Activated CD8-positive, alpha-beta memory T cell treated with anti-CD3 and anti-CD28 coated beads, Interleukin-2, amount 50 U/mL, for 4 hours (primary cell): ENCODE measurements around the gene SREBF2.

Experiments
- DNase-seq: peaks from one replicate; pipeline ENCODE4 v3.0.0-alpha.2; 2020

Gene SREBF2

GRCh38 chr22:41832553-41833368 lies at the start of gene SREBF2:
SREBF2 (plus strand) TSS chr22:41833105; CDS start chr22:41833271, 166 bp downstream.
- DNase-seq = peak; percentile 99

- DNase-seq = no peak
Measured at GRCh38 chr22:41787331-41787730, 45.6 kb upstream of the SREBF2 start.

GRCh38 chr22:41793871-41794270 lies 39.0 kb upstream of the SREBF2 start:
- no peak for DNase-seq

- no peak for DNase-seq
Measured at GRCh38 chr22:41798736-41799135, 34.2 kb upstream of the SREBF2 start.

GRCh38 chr22:41799486-41800347 lies 33.2 kb upstream of the SREBF2 start:
- DNase-seq = no peak

- DNase-seq = peak; percentile 90
Measured at GRCh38 chr22:41800348-41801146, 32.4 kb upstream of the SREBF2 start, which contains the start of gene CCDC134. CCDC134 (plus strand) TSS chr22:41800679; CDS start chr22:41808891, 8,212 bp downstream.

- DNase-seq = no peak
Measured at GRCh38 chr22:41801147-41801819, 31.6 kb upstream of the SREBF2 start.

GRCh38 chr22:41801886-41802285 lies 31.0 kb upstream of the SREBF2 start:
- no peak for DNase-seq

- DNase-seq = no peak
Measured at GRCh38 chr22:41805639-41806038, 27.3 kb upstream of the SREBF2 start.

GRCh38 chr22:41808400-41808799 lies 24.5 kb upstream of the SREBF2 start:
- DNase-seq = no peak

- no peak for DNase-seq
Measured at GRCh38 chr22:41810022-41810421, 22.9 kb upstream of the SREBF2 start.

- DNase-seq = no peak
Measured at GRCh38 chr22:41812805-41813545, 19.9 kb upstream of the SREBF2 start.

GRCh38 chr22:41813726-41814410 lies 19.0 kb upstream of the SREBF2 start:
- DNase-seq = no peak

GRCh38 chr22:41815716-41816115 lies 17.2 kb upstream of the SREBF2 start:
- DNase-seq = no peak

- DNase-seq = no peak
Measured at GRCh38 chr22:41816241-41816640, 16.7 kb upstream of the SREBF2 start.

- DNase-seq = no peak
Measured at GRCh38 chr22:41816871-41817270, 16.0 kb upstream of the SREBF2 start.

GRCh38 chr22:41818011-41818410 lies 14.9 kb upstream of the SREBF2 start:
- DNase-seq = no peak

GRCh38 chr22:41818596-41818995 lies 14.3 kb upstream of the SREBF2 start:
- DNase-seq = no peak

- no peak for DNase-seq
Measured at GRCh38 chr22:41819257-41819656, 13.6 kb upstream of the SREBF2 start.

GRCh38 chr22:41820447-41820846 lies 12.5 kb upstream of the SREBF2 start:
- DNase-seq = no peak
